Measurements from ENCODE around the gene ARFGEF3.

- TF ChIP-seq CTCF (IDR thresholded peaks at IDR 0.05) (no peak), POLR2A (IDR thresholded peaks at IDR 0.05) (no peak)
These were observed 213.1 kb downstream of the ARFGEF3 start for GRCh38 chr6:138374815-138375214.
